Cerebellar nuclear complex (tissue), 1 donor: ENCODE measurements around the gene ADPRM.
"Not testable (repeated sequence)": the region's sequence is repeated elsewhere in the genome, so short reads cannot be mapped to it uniquely, and the experiment has no call there.

Source experiments
- DNase-seq, 2 experiments: peaks; one replicate each; lab custom pipeline; 2025; lab: John Stamatoyannopoulos, UW

ADPRM gene

GRCh38 chr17:10697092-10698081 lies at the start of gene ADPRM, which contains the start of gene SCO1:
Gene ADPRM (plus strand): TSS chr17:10697594. CDS start chr17:10704927, 7,333 bp downstream.
Gene SCO1 (minus strand): TSS chr17:10697533. CDS start chr17:10697507, 26 bp downstream.
- peak; percentile 34 to 73 for DNase-seq

GRCh38 chr17:10648381-10648780 lies 49.0 kb upstream of the ADPRM start:
- no peak for DNase-seq

GRCh38 chr17:10648956-10649355 lies 48.4 kb upstream of the ADPRM start:
- no peak for DNase-seq

- DNase-seq: no peak
Observed at GRCh38 chr17:10649602-10650001, 47.8 kb upstream of the ADPRM start.

GRCh38 chr17:10651927-10652326 lies 45.5 kb upstream of the ADPRM start:
- DNase-seq: no peak

- no peak for DNase-seq
Observed at GRCh38 chr17:10652984-10653659, 44.3 kb upstream of the ADPRM start.

GRCh38 chr17:10653987-10654386 lies 43.4 kb upstream of the ADPRM start:
- no peak for DNase-seq

- DNase-seq: no peak
Observed at GRCh38 chr17:10657148-10657547, 40.2 kb upstream of the ADPRM start, which contains the start of gene MYH3. Gene MYH3 (minus strand): TSS chr17:10657309. CDS start chr17:10655064, 2,245 bp downstream.

GRCh38 chr17:10657879-10658278 lies 39.5 kb upstream of the ADPRM start:
- no peak for DNase-seq

GRCh38 chr17:10661437-10661836 lies 36.0 kb upstream of the ADPRM start:
- no peak for DNase-seq

- DNase-seq: no peak
Observed at GRCh38 chr17:10663231-10663630, 34.2 kb upstream of the ADPRM start.

GRCh38 chr17:10664571-10664970 lies 32.8 kb upstream of the ADPRM start:
- DNase-seq: no peak

- DNase-seq: no peak
Observed at GRCh38 chr17:10666906-10667305, 30.5 kb upstream of the ADPRM start.

- no peak for DNase-seq
Observed at GRCh38 chr17:10668775-10669174, 28.6 kb upstream of the ADPRM start.

GRCh38 chr17:10673312-10673711 lies 24.1 kb upstream of the ADPRM start:
- no peak for DNase-seq

GRCh38 chr17:10674704-10675103 lies 22.7 kb upstream of the ADPRM start:
- DNase-seq: no peak

- DNase-seq: no peak
Observed at GRCh38 chr17:10681866-10682446, 15.4 kb upstream of the ADPRM start.

- DNase-seq: no peak
Observed at GRCh38 chr17:10683853-10684252, 13.5 kb upstream of the ADPRM start.

- DNase-seq: no peak
Observed at GRCh38 chr17:10687499-10687898, 9.9 kb upstream of the ADPRM start.

GRCh38 chr17:10695875-10696407 lies 1.5 kb upstream of the ADPRM start:
- not testable (repeated sequence) for DNase-seq

- DNase-seq: no peak
Observed at GRCh38 chr17:10698096-10698818, 863 bp downstream of the ADPRM start.
